Measurements from ENCODE around the gene ERC1.

- TF ChIP-seq CTCF (IDR thresholded peaks at IDR 0.05; ENCODE audit: insufficient read depth, low read length) (no peak), REST (IDR thresholded peaks at IDR 0.05; ENCODE audit: insufficient replicate concordance, low read depth) (no peak), POLR2AphosphoS5 (IDR thresholded peaks at IDR 0.05; ENCODE audit: low read depth) (no peak), SPI1 (IDR thresholded peaks at IDR 0.05; ENCODE audit: borderline replicate concordance, low read depth) (no peak), GABPA (IDR thresholded peaks at IDR 0.05; ENCODE audit: low read depth) (no peak)
Measured at GRCh38 chr12:1499351-1499750, 508.3 kb downstream of the ERC1 start.
